ENCODE data around the gene ME3. TPM values are rescaled to one million over a fixed set of nuclear protein-coding genes. Genes with fewer than 3 reads are reported as not detected.
"Not testable (repeated sequence)": the region's sequence is repeated elsewhere in the genome, so short reads cannot be mapped to it uniquely, and the experiment has no call there.

Gene ME3
- total RNA-seq, 3 donors from 2014 or later = 5.3 to 10.3 (median 8.3) TPM

DNA sequence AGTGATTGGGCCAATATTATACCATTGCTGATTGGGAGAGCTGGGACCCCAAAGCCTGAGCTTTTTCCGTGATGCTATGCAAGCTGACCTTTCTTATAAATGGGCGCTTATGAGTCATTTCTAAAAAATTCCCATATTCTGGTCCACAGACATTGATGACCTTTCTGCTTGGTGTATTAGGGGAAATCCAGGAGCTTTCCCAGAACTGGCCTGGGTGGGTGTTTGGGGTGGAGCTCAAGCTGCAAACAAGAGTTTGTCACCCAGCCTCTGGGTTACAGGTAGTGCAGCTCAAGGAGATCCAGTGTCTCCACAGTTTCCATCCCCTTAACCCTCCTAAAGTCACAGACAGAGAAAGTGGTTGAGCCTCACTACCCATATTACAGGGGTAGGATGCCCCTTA is 230.0 kb downstream of the ME3 start:
- no peak for DNase-seq
- Mint-ChIP-seq H3K9me3 (no peaks in the 10 kb centered on the region), H3K36me3 (ENCODE audit: insufficient read depth) (peaks cover 9% of the 10 kb centered on the region), H3K4me1 (ENCODE audit: low read depth) (no peaks in the 10 kb centered on the region), H3K27me3 (ENCODE audit: low read depth) (no peaks in the 10 kb centered on the region), H3K4me3 (no peak overlapping the region)
- peak; percentile 24 to 48 for ATAC-seq

DNA sequence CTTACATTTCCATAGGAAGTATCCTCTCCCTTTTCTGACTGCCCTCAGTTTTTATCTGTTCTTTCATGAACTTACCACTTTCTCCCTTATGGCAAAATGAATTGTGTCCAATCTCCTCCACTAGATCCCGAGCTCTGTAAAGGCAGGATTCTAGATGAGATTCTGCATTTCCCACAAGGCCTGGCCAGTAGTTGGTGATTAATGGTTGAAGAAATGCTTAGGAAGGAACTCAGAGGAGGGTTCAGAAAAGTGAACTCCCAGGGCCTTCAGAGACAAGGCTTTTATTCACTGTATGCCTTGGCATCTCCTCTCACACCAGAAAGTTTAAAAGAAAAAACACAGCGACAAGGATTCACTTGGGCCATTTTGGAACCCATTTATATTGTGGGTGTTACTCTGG is 231.6 kb downstream of the ME3 start:
- H3K27me3 Mint-ChIP-seq (ENCODE audit: low read depth) = no peaks in the 10 kb centered on the region
- H3K4me3 Mint-ChIP-seq = no peak overlapping the region
- no peaks in the 10 kb centered on the region for H3K9me3 Mint-ChIP-seq
- ATAC-seq (no peak), DNase-seq (no peak)
- peaks cover 6% of the 10 kb centered on the region for H3K36me3 Mint-ChIP-seq (ENCODE audit: insufficient read depth)
- H3K4me1 Mint-ChIP-seq (ENCODE audit: low read depth) = no peaks in the 10 kb centered on the region

DNA sequence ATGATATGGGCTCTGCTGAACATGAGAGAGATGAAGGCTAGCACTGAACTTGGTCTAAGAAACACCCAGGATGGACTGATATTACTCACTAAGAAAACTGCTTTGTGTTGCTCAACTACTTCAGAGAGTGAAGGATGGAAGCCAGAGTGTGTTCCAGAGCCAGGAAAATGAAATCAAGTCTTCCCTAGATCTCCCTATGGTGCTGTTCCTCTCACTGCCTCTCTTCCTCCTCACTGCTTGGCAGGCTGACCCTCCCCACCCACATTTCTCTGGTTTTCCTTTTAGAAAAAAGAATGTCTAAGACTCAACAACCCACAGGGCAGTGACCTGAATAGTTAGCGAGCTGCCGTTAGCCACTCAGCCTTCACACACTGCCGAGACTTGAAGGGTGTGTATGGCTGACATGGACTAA is 232.1 kb downstream of the ME3 start:
- ATAC-seq (no peak), DNase-seq (no peak)
- no peak overlapping the region for H3K4me3 Mint-ChIP-seq
- H3K4me1 Mint-ChIP-seq (ENCODE audit: low read depth) = no peaks in the 10 kb centered on the region
- no peaks in the 10 kb centered on the region for H3K9me3 Mint-ChIP-seq
- H3K36me3 Mint-ChIP-seq (ENCODE audit: insufficient read depth) = peaks cover 2% of the 10 kb centered on the region
- H3K27me3 Mint-ChIP-seq (ENCODE audit: low read depth) = no peaks in the 10 kb centered on the region

- Mint-ChIP-seq H3K4me1 (ENCODE audit: low read depth) (no peaks in the 10 kb centered on the region), H3K9me3 (no peaks in the 10 kb centered on the region), H3K36me3 (ENCODE audit: insufficient read depth) (no peaks in the 10 kb centered on the region), H3K27me3 (ENCODE audit: low read depth) (no peaks in the 10 kb centered on the region), H3K4me3 (no peak overlapping the region)
- DNase-seq (no peak), ATAC-seq (no peak)
These were observed 233.7 kb downstream of the ME3 start for GRCh38 chr11:86438685-86439084.

DNA sequence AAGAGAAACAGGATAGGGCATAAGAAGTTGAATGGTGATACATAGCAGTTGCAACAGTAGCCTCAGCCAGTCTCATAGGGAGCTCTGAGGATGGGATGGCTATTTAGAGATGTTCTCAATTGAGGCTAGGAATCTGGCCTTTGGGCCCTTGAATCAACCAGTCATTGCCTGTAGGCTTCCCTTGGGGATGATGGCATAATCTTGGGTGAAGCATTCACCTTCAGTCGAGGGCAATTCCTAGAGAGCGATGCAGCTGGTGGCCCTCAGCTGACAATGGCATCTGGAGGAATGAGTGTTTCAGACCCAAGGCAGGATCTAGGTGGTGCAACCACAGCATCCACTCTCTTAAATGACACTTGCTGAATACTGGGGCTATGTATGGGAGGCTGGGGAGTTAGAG is 236.7 kb downstream of the ME3 start:
- ATAC-seq (no peak), DNase-seq (no peak)
- Mint-ChIP-seq H3K9me3 (no peaks in the 10 kb centered on the region), H3K27me3 (ENCODE audit: low read depth) (no peaks in the 10 kb centered on the region), H3K4me3 (no peak overlapping the region), H3K36me3 (ENCODE audit: insufficient read depth) (peaks cover 3% of the 10 kb centered on the region), H3K4me1 (ENCODE audit: low read depth) (no peaks in the 10 kb centered on the region)

DNA sequence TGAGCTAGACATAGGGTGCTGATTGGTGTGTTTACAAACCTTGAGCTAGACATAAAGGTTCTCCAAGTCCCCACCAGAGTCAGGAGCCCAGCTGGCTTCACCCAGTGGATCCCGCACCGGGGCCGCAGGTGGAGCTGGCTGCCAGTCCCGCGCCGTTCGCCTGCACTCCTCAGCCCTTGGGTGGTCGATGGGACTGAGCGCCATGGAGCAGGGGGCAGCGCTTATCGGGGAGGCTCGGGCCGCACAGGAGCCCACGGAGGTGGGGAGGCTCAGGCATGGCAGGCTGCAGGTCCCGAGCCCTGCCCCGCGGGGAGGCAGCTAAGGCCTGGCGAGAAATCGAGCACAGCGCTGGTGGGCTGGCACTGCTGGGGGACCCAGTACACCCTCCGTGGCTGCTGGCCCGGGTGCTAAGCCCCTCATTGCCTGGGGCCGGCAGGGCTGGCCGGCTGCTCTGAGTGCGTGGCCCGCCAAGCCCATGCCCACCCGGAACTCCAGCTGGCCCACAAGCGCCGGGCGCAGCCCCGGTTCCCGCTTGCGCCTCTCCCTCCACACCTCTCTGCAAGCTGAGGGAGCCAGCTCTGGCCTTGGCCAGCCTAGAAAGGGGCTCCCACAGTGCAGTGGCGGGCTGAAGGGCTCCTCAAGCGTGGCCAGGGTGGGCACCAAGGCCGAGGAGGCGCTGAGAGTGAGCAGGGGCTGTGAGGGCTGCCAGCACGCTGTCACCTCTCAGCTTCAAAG is 238.9 kb downstream of the ME3 start:
- H3K27me3 Mint-ChIP-seq (ENCODE audit: low read depth); H3K4me1 Mint-ChIP-seq (ENCODE audit: low read depth); H3K4me3 Mint-ChIP-seq; H3K9me3 Mint-ChIP-seq; ATAC-seq; DNase-seq; H3K36me3 Mint-ChIP-seq (ENCODE audit: insufficient read depth): not testable (repeated sequence)

GRCh38 chr11:86431258-86431657 is 241.2 kb downstream of the ME3 start:
- peak overlapping the region; percentile 31 for H3K4me3 Mint-ChIP-seq
- peaks cover 8% of the 10 kb centered on the region for H3K9me3 Mint-ChIP-seq
- no peak for ATAC-seq
- peaks cover 3% of the 10 kb centered on the region for H3K36me3 Mint-ChIP-seq (ENCODE audit: insufficient read depth)
- DNase-seq = no peak
- no peaks in the 10 kb centered on the region for H3K27me3 Mint-ChIP-seq (ENCODE audit: low read depth)
- H3K4me1 Mint-ChIP-seq (ENCODE audit: low read depth) = no peaks in the 10 kb centered on the region

DNA sequence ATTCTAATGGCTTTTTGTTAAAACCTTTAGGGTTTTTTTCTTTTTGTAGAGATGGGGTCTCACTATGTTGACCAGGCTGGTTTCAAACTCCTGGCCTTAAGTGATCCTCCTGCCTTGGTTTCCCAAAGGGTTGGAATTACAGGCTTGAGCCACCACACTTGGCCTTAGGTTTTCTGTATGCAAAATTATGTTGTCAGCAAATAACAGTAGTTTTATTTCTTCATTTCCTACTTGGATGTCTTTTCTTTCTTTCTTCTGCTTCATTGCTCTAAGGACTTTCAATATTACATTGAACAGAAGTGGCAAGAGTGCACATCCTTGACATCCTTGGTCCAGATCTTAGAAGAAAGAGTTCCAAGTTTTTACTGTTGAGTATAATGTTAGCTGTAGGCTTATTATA is 245.0 kb downstream of the ME3 start:
- H3K9me3 Mint-ChIP-seq = peaks cover 13% of the 10 kb centered on the region
- H3K36me3 Mint-ChIP-seq (ENCODE audit: insufficient read depth) = peaks cover 7% of the 10 kb centered on the region
- H3K4me3 Mint-ChIP-seq = no peak overlapping the region
- no peaks in the 10 kb centered on the region for H3K4me1 Mint-ChIP-seq (ENCODE audit: low read depth)
- no peak for DNase-seq
- no peaks in the 10 kb centered on the region for H3K27me3 Mint-ChIP-seq (ENCODE audit: low read depth)
- ATAC-seq = no peak

DNA sequence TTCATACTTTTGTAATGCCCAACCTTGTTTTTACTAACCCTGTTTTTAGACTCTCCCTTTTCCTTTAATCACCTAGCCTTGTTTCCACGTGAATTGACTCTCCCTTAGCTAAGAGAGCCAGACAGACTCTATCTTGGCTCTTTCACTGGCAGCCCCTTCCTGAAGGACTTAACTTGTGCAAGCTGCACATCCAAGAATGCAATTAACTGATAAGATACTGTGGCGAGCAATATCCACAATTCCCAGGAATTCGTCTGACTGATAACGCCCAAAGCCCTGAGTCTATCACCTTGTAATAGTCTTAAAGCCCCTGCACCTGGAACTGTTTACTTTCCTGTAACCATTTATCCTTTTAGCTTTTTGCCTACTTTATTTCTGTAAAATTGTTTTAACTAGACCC is 248.9 kb downstream of the ME3 start:
- H3K4me1 Mint-ChIP-seq (ENCODE audit: low read depth); DNase-seq; ATAC-seq; H3K4me3 Mint-ChIP-seq; H3K36me3 Mint-ChIP-seq (ENCODE audit: insufficient read depth); H3K27me3 Mint-ChIP-seq (ENCODE audit: low read depth): not testable (repeated sequence)
- H3K9me3 Mint-ChIP-seq = peaks cover 13% of the 10 kb centered on the region

- no peak overlapping the region for H3K4me3 Mint-ChIP-seq
- no peak for ATAC-seq
- DNase-seq = no peak
- no peaks in the 10 kb centered on the region for H3K4me1 Mint-ChIP-seq (ENCODE audit: low read depth)
- H3K27me3 Mint-ChIP-seq (ENCODE audit: low read depth) = no peaks in the 10 kb centered on the region
- peaks cover 13% of the 10 kb centered on the region for H3K9me3 Mint-ChIP-seq
- H3K36me3 Mint-ChIP-seq (ENCODE audit: insufficient read depth) = peaks cover 7% of the 10 kb centered on the region
These were observed 250.0 kb downstream of the ME3 start for GRCh38 chr11:86422371-86422770.

- Mint-ChIP-seq H3K9me3 (peaks cover 13% of the 10 kb centered on the region), H3K4me3 (no peak overlapping the region), H3K36me3 (ENCODE audit: insufficient read depth) (peaks cover 7% of the 10 kb centered on the region), H3K27me3 (ENCODE audit: low read depth) (no peaks in the 10 kb centered on the region), H3K4me1 (ENCODE audit: low read depth) (no peaks in the 10 kb centered on the region)
- no peak for ATAC-seq
- DNase-seq = no peak
These were observed 250.5 kb downstream of the ME3 start for GRCh38 chr11:86421946-86422345.

- peak in 1 of 2 donors; percentile 53 for ATAC-seq
- no peak for DNase-seq
- no peaks in the 10 kb centered on the region for H3K27me3 Mint-ChIP-seq (ENCODE audit: low read depth)
- H3K36me3 Mint-ChIP-seq (ENCODE audit: insufficient read depth) = peaks cover 7% of the 10 kb centered on the region
- H3K4me3 Mint-ChIP-seq = no peak overlapping the region
- no peaks in the 10 kb centered on the region for H3K4me1 Mint-ChIP-seq (ENCODE audit: low read depth)
- H3K9me3 Mint-ChIP-seq = no peaks in the 10 kb centered on the region
These were observed 253.5 kb downstream of the ME3 start for GRCh38 chr11:86418917-86419316.

DNA sequence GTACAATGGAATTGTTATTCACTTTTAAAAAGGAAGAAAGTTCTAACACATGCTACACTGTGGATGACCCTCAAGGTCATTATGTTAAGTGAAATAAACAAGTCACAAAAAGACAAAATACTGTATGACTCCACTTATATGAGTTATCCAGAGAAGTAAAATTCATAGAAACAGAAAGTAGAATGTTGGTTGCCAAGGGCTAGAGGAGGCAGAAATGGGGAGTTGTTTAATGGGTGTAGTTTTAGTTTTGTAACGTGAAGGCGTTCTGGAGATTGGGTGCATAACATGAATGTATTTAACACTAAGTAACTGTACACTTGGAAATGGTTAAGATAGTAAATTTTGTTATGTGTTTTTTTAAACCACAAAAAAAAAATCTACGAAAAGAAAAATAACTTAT is 253.9 kb downstream of the ME3 start:
- Mint-ChIP-seq H3K4me1 (ENCODE audit: low read depth) (no peaks in the 10 kb centered on the region), H3K4me3 (no peak overlapping the region), H3K27me3 (ENCODE audit: low read depth) (no peaks in the 10 kb centered on the region), H3K9me3 (no peaks in the 10 kb centered on the region), H3K36me3 (ENCODE audit: insufficient read depth) (peaks cover 5% of the 10 kb centered on the region)
- ATAC-seq = no peak
- no peak for DNase-seq

DNA sequence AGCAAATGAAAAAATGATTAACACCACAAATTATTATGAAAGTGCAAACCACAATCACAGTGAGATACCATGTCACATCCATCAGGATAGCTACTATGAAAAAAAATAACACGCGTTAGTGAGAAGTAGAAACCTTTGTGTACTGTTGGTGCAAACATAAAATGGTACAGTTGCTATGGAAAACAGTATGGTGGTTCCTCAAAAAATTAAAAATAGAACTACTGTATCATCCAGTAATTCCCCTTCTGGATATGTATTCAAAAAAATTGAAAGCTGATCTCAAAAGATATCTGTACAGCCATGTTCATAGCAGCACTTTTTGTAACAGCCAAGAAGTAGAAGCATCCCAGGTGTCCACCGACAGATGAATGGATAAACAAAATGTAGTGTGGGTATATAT is 254.3 kb downstream of the ME3 start:
- Mint-ChIP-seq H3K27me3 (ENCODE audit: low read depth) (no peaks in the 10 kb centered on the region), H3K4me1 (ENCODE audit: low read depth) (no peaks in the 10 kb centered on the region), H3K4me3 (no peak overlapping the region), H3K9me3 (no peaks in the 10 kb centered on the region), H3K36me3 (ENCODE audit: insufficient read depth) (peaks cover 3% of the 10 kb centered on the region)
- ATAC-seq (no peak), DNase-seq (no peak)

DNA sequence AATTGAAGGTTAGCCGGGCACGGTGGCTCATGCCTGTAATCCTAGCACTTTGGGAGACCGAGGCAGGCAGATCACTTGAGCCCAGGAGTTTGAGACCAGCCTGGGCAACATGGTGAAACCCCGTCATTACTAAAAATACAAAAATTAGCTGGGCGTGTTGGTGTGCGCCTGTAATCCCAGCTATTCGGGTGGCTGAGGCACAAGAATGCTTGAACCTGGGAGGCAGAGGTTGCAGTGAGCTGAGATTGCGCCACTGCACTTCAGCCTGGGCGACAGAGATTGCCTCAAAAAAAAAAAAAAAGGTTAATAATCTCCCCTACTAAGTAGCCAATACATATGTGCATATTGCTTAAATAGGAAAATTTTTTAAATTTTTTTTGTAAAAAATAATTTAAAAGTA is 255.5 kb downstream of the ME3 start:
- H3K9me3 Mint-ChIP-seq; ATAC-seq; H3K36me3 Mint-ChIP-seq (ENCODE audit: insufficient read depth); H3K4me1 Mint-ChIP-seq (ENCODE audit: low read depth); DNase-seq; H3K27me3 Mint-ChIP-seq (ENCODE audit: low read depth); H3K4me3 Mint-ChIP-seq: not testable (repeated sequence)
